HL-60/S4 treated with retinoic acid at 250 ng/mL for 4 days and 3 days (cell line): ENCODE results near the gene ALX4.

Source experiments
- in situ Hi-C: fragments of 300-500 bp; cut with MboI; formaldehyde crosslinking; loops from 2 replicates; pipeline ENCODE4 v1.7.0; 2022; ENCODE audit warnings: low sequenced_read_pairs

The ALX4 gene

GRCh38 chr11:44316659-44317240, 6.8 kb upstream of the ALX4 start:
- in situ Hi-C loops: no loop called here

- in situ Hi-C loops: no loop called here
Observed at GRCh38 chr11:44315947-44316658, 6.2 kb upstream of the ALX4 start.

DNA sequence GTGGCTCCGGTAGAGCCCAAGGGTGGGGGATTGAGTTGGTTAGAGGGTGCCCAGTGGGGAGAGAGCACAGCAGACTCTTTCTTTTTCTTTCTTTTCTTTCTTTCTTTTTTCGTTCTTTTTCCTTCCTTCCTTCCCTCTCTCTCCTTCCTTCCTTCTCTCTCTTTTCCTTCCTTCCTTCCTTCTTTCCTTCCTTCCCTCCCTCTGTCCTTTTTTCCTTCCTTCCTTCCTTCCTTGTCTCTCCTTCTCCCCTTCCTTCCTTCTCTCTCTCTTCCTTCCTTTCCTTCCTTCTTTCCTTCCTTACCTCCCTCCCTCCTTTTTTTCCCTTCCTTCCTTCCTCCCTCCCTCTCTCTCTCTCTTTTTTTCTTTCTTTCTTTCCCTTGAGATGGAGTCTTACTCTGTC, 4.8 kb upstream of the ALX4 start:
- in situ Hi-C loops: no loop called here

- in situ Hi-C loops: no loop called here
Observed at GRCh38 chr11:44313761-44314489, 4.0 kb upstream of the ALX4 start.

- in situ Hi-C loops: no loop called here
Observed at GRCh38 chr11:44312876-44313275, 2.9 kb upstream of the ALX4 start.

GRCh38 chr11:44311339-44312261, 1.7 kb upstream of the ALX4 start:
- in situ Hi-C loops: no loop called here

DNA sequence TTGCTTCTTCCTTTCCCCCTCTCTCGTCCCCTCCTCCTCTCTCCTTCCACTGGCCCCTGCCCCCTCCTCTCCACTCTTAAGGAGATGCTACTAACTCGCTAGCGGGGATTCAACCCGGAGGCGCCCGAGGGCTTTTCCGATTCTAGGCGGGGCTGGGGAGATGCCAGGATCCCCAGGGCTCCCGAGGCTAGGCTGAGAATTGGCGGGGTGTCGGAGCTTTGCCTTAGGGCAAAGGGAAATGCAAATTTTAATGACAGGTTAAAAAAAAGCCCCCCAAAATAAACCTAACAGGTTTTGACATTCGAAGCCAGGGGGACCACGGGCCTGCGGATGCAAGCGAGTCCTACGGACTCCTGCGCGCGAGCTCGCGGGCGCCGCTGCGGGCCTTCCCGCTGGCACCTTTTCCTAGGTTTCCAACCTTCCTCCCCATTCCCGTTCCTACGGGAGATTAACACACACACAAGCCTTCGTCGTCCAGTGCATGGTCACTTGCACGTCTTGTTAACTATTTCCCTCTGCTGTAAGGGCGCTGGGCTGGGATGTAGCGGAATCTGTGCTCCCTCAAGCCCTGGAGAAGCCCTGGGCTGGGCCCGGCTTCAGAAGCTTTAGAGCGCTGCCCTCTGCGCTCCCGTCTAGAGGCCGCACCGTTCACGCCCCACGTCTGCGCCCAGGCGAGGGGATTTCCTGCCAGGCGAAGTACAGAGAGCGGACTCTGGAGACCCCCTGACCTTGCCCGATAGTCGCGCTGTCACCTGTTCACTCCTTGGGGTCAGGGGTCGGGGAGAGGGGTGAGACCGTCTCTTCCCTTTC, 729 bp upstream of the ALX4 start:
- in situ Hi-C loops: no loop called here

GRCh38 chr11:44310206-44310462, 195 bp upstream of the ALX4 start:
- in situ Hi-C loops: no loop called here

DNA sequence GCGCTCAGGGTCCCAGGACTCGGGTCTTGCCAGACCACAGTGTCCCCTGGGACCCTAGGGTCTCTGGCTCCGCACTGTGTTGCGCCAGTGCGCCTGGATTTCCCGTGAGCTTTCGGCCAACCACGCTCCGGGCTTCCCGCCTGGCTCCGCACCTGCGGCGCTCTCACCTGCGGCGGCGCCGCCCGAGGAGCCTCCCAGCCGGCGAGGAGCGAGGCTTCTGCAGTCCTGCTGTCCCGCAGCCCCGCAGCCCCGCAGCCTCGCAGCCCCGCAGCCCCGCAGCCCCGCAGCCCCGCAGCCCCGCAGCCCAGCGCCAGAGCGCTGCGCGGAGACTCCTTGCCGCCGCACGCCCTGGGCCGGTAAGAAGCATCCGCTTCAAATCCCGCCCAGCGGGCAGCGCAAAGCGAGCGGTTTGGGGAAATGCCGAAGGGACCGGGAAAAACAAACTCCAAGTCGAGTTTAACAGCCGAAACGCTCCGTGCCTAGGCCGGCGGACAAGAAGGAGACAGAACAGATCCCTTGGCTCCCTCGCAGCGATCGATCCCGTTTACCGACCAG, 939 bp downstream of the ALX4 start:
- in situ Hi-C loops: no loop called here

GRCh38 chr11:44308256-44308922, 1.6 kb downstream of the ALX4 start:
- in situ Hi-C loops: no loop called here

DNA sequence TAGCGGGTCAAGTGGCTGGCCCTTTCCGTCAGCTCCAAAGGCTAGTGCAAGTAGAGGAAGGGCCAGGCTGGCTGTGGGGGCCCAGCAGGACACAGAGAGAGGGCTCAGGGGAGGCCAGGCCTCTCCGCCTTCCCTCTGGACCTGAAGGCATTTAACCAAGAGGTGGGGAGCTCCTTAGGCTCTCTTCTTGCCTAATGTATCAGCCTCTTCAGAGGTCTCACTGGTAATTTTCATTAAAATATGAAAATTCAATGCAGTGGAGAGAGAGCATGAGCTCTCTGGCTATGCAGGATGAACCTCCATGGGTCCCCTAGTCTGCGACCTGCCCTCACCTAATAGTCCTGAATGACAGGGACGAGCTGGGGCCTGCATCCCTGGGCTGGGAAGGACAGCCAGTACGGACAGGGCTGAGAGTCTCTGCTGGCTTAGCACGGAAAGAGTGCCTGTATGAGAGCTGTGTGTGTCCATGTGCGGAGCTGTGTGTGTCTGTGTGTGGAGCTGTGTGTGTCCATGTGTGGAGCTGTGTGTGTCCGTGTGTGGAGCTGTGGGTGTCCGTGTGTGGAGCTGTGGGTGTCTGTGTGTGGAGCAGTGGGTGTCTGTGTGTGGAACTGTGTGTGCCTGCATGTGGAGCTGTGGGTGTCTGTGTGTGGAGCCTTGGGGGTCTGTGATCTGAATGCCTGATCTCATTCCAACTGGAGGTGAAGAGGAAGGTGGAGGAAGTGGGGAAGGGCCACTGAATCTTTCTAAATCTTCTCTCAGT, 2.4 kb downstream of the ALX4 start:
- in situ Hi-C loops: no loop called here

DNA sequence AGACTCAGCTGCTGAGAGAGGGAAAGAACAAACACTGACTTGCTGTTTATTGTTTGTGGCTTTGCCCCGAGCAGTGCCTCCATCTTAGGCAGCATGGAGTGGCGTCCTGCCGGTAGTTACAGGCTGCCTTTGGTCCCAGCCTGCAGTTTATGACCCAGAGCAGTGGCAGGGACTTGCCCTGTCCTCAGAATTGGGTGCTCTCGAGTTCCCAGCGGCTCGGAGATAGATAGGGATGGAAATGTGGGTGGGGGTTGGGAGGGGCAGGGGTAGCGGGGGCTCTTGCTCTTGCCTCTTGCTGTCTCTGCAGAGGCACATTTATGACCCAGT, 3.1 kb downstream of the ALX4 start:
- in situ Hi-C loops: no loop called here

- in situ Hi-C loops: no loop called here
Observed at GRCh38 chr11:44306052-44306917, 3.7 kb downstream of the ALX4 start.

- in situ Hi-C loops: no loop called here
Observed at GRCh38 chr11:44305470-44306051, 4.4 kb downstream of the ALX4 start.

- in situ Hi-C loops: no loop called here
Observed at GRCh38 chr11:44305026-44305469, 4.9 kb downstream of the ALX4 start.

DNA sequence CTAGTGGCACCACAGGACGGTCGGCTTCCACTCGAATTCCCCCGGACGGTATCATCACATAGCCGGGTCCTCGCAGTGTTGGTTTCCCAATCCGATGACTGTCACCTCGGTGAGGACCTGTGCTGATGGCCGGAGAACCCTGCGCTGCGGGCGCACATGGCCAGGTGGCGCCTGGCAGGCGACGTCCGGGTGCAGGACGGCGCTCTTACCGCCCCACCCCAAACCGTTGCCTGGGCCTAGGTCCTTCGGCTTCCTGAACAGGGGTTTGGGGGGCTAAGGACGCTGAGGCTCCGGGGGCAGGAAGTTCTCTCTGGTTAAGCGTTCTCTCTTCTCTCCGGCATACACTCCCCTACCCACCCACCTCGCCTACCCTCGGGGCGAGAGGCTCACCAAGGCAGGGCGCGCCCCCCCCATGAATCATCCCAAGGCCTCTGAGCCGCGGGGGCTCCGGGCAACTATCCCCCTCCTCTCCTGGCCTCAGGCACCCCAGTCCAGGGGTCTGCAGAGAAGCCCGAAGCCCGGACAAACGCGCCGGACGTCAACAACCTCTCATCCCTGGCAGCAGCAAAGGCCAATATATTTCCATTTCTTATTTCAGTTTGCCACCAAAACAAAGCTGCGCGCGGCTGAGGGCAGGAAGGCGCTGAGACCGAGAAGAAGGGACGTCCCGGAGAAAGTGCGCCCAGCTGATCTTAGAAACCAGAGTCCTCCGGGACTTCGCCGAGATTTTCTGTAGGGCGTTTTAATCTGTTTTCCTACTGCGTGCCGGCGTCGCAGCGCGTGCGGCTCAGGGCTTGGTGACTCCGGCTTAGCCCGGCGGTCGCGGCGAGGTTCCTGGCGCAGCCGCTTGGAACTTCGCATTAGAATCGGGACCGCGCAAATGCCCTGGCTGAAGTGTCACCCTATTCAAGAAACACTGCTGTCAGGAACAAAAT, 5.6 kb downstream of the ALX4 start:
- in situ Hi-C loops: no loop called here
